GM12878 (cell line): ENCODE measurements around the gene TPH2. TPM values are rescaled to one million over a fixed set of nuclear protein-coding genes. Genes with fewer than 3 reads are reported as not detected.

ENCODE experiments used
- ATAC-seq: fragments of 200-7000 bp; cut with Tn5 transposase; 3 replicates; pipeline ENCODE4 v1.9.1; 2020; ENCODE audit warnings: mild to moderate bottlenecking, moderate library complexity
- BruUV-seq: library from RNA; stranded (reverse); fragments of 400-500 nt; replicated peaks from 2 replicates; lab custom pipeline; 2021; lab: Mats Ljungman, UMichigan
- CTCF ChIA-PET: fragments of 300-600 bp; sonication (Branson Sonifier 250); formaldehyde crosslinking; extraction: SDS; loops from one replicate; lab custom pipeline; 2021; ENCODE audit warnings: inconsistent platforms; lab: Yijun Ruan, JAX
- POLR2A ChIA-PET: fragments of 350-600 bp; formaldehyde crosslinking; extraction: SDS; loops from one replicate; lab custom pipeline; 2021; ENCODE audit warnings: inconsistent platforms; lab: Charles Lee
- RAD21 ChIA-PET: fragments of 300-600 bp; sonication (Branson Sonifier 250); formaldehyde crosslinking; loops from one replicate; lab custom pipeline; 2023; ENCODE audit warnings: antibody characterized with exemption; ENCODE audit not compliant: unreplicated experiment; lab: Charles Lee
- SMC1A ChIA-PET: fragments of 300-600 bp; sonication (Branson Sonifier 250); formaldehyde crosslinking; loops from one replicate; lab custom pipeline; 2023; ENCODE audit not compliant: unreplicated experiment, uncharacterized antibody; lab: Charles Lee
- DNase-seq: peaks from one replicate; pipeline ENCODE4 v3.0.0-alpha.2; 2011; ENCODE audit warnings: low read depth, low spot score
- FAIRE-seq: peaks from 3 replicates; lab custom pipeline; 2011; peaks lifted over from hg19 to GRCh38; lab: Jason Lieb, UNC
- H2AFZ ChIP-seq: 2 replicates; pipeline ENCODE4 v1.6.0; 2011; ENCODE audit warnings: low read depth, low read length, control low read depth; ENCODE audit not compliant: control insufficient read depth
- H3K27ac ChIP-seq: 2 replicates; pipeline ENCODE4 v1.5.1; 2011; ENCODE audit warnings: control low read depth; ENCODE audit not compliant: control insufficient read depth, insufficient read depth
- H3K27me3 ChIP-seq, 2 experiments: replicated peaks in 1 of 2; 2 replicates each; pipeline versions ENCODE4 v1.6.0 to v1.6.1; 2011; ENCODE audit warnings: low read length in 1 of 2; ENCODE audit not compliant: control insufficient read depth in 2 of 2, insufficient read depth in 2 of 2
- H3K36me3 ChIP-seq, 2 experiments: 2 replicates each; pipeline ENCODE4 v1.5.1; 2011; ENCODE audit warnings: low read length in 1 of 2; ENCODE audit not compliant: control insufficient read depth in 2 of 2, insufficient read depth in 2 of 2
- H3K4me1 ChIP-seq: 2 replicates; pipeline ENCODE4 v1.6.1; 2011; ENCODE audit warnings: mild to moderate bottlenecking, low read length, moderate library complexity, mixed read lengths; ENCODE audit not compliant: control insufficient read depth, insufficient read depth
- H3K4me2 ChIP-seq: 2 replicates; pipeline ENCODE4 v1.6.0; 2011; ENCODE audit warnings: control low read depth; ENCODE audit not compliant: control insufficient read depth, insufficient read depth
- H3K4me3 ChIP-seq: fragments of 200-600 bp; sonication (generic); 2 replicates; pipeline ENCODE4 v1.5.1; 2016
- H3K79me2 ChIP-seq: 2 replicates; pipeline ENCODE4 v1.6.0; 2011; ENCODE audit warnings: low read length; ENCODE audit not compliant: control insufficient read depth, insufficient read depth
- H3K9ac ChIP-seq: 2 replicates; pipeline ENCODE4 v1.8.0; 2011; ENCODE audit warnings: low read length, control low read depth, mixed read lengths; ENCODE audit not compliant: control insufficient read depth, insufficient read depth
- H3K9me3 ChIP-seq: replicated peaks from 3 replicates; pipeline ENCODE4 v1.5.1; 2011; ENCODE audit warnings: mild to moderate bottlenecking, low read length; ENCODE audit not compliant: control insufficient read depth, insufficient read depth
- H4K20me1 ChIP-seq: 2 replicates; pipeline ENCODE4 v1.6.0; 2011; ENCODE audit not compliant: control insufficient read depth, insufficient read depth
- BCL3 ChIP-seq: IDR thresholded peaks from 2 replicates; pipeline ENCODE4 v1.6.1; 2011; ENCODE audit warnings: borderline replicate concordance, low read depth, mild to moderate bottlenecking, moderate library complexity, low read length; ENCODE audit not compliant: insufficient read depth, poor library complexity, severe bottlenecking
- CHD1 ChIP-seq: IDR thresholded peaks from 2 replicates; pipeline ENCODE4 v1.6.1; 2012; ENCODE audit warnings: low read depth, low read length, improper control_type of control experiment
- NR2F1 ChIP-seq: fragments of 450-650 bp; conservative IDR thresholded peaks from 2 replicates; pipeline ENCODE4 v1.6.1; 2017; ENCODE audit warnings: mild to moderate bottlenecking
- ZSCAN29 ChIP-seq: fragments of 450-650 bp; IDR thresholded peaks from 2 replicates; pipeline ENCODE4 v1.6.1; 2017; ENCODE audit warnings: mild to moderate bottlenecking, moderate library complexity
- WGBS: methylation state at CpG from one replicate; pipeline ENCODE4 v1.1.6; 2016; ENCODE audit warnings: low lambda C conversion rate; ENCODE audit not compliant: insufficient replicate concordance, insufficient coverage; ENCODE audit errors: missing lambda C conversion rate; 5-methylcytosine and 5-hydroxymethylcytosine counted together
- in situ Hi-C: fragments of 300-500 bp; cut with MboI; formaldehyde crosslinking; loops from 9 replicates; pipeline ENCODE4 v1.14.3; 2018; ENCODE audit warnings: mixed read lengths
- intact Hi-C: fragments of 100-400 bp; cut with micrococcal nuclease; formaldehyde crosslinking; loops from one replicate; pipeline ENCODE4 v1.14.2; 2022; ENCODE audit not compliant: unreplicated experiment
- polyA plus RNA-seq, 11 experiments: library from polyadenylated mRNA; depleted of rRNA in 4 of 11; unstranded in 6 of 11; stranded (reverse) in 5 of 11; fragments of >200 nt; fragmentation: Nextera tagmentation in 4 of 11; fragmentation: Illumina TruSeq in 1 of 11; extraction: Ambion mirVana in 4 of 11; extraction: Trizol in 1 of 11; gene quantifications; 1 replicate in 1 of 11; 2 replicates in 10 of 11; pipeline versions ENCODE4 v1.2.1 to v1.2.3, GENCODE V29; 2011 to 2016; ENCODE audit warnings: inconsistent platforms in 2 of 11, missing spikeins in 2 of 11, low read depth in 1 of 11
- total RNA-seq, 4 experiments: library from RNA; depleted of rRNA in 3 of 4; stranded (reverse); fragments of >200 nt in 3 of 4; fragmentation: Illumina TruSeq in 1 of 4; extraction: Trizol in 1 of 4; gene quantifications; 2 replicates each; pipeline versions ENCODE4 v1.2.1 to v1.2.3, GENCODE V29; 2013 to 2021
- TF ChIP-seq, protein P1 (sequence below): fragments of 450-650 bp; IDR thresholded peaks from 2 replicates; pipeline ENCODE4 v1.6.1; 2017; ENCODE audit warnings: mild to moderate bottlenecking, moderate library complexity
- TF ChIP-seq, protein P2 (sequence below): fragments of 450-650 bp; IDR thresholded peaks from 2 replicates; pipeline ENCODE4 v1.6.1; 2018; ENCODE audit warnings: borderline replicate concordance, mild to moderate bottlenecking; ENCODE audit not compliant: partially characterized antibody
- TF ChIP-seq, protein P3 (sequence below): fragments of 450-650 bp; formaldehyde crosslinking; IDR thresholded peaks from 2 replicates; pipeline ENCODE4 v1.4.0; 2020; ENCODE audit warnings: mild to moderate bottlenecking, moderate library complexity

TPH2 gene
- total and polyA plus RNA-seq, 10 of the 15 experiments (the other 5 are each of a cell fraction or from before 2014, with no cell fraction given), result not detected

DNA sequence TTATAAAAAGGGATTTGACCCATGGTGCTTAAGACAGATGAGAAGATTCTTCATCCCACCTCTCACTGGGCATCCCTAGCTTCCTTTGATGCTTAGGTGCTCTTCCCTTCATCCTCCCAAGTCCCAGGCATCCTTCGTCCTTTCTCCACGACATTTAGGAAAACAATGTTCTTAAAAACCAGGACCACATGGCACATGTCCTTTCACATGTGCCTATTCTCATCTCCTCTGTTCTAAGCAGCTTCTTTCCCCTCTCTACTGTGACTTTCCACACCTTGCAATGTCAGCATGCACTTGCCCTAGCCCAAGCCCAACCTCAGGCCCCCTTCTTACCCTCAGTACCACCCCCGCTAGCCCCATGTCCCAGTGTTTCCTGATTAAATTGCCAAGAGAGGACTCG is 12.2 kb downstream of the TPH2 start:
- in situ Hi-C loops, result no loop called here
- CTCF ChIA-PET, result interaction anchor here (1.1 to 1.8 kb wide), 2 partner anchors 12 to 13 kb away, joined by 4 read pairs; no protein-coding TSS in a partner anchor
- 2% methylated on average over 4 of the region's 4 CpGs for WGBS

More for the DNA sequence above, 12.2 kb downstream of the TPH2 start:
- FAIRE-seq (no peak), DNase-seq (no peak), ATAC-seq (no peak)
- Histone ChIP-seq H3K27me3 (no peaks in the 10 kb centered on the region), H3K9me3 (no peaks in the 10 kb centered on the region), H4K20me1 (no peaks in the 10 kb centered on the region; the same call in 1 of the 2 replicates), H3K79me2 (no peaks in the 10 kb centered on the region), H3K4me1 (no peaks in the 10 kb centered on the region), H3K4me2 (no peak overlapping the region), H3K4me3 (no peak overlapping the region), H3K9ac (no peak overlapping the region), H2AFZ (no peak overlapping the region), H3K36me3 (no peaks in the 10 kb centered on the region), H3K27ac (no peak overlapping the region)
- ChIA-PET POLR2A (no interaction called here), RAD21 (no interaction called here), SMC1A (interaction anchor here (0.7 kb wide), 1 partner anchor 83 kb away, joined by 3 read pairs; no protein-coding TSS in a partner anchor)
- BruUV-seq, result no TSS peak
- intact Hi-C loops, result no loop called here
- TF ChIP-seq CHD1 (no peak), BCL3 (no peak), NR2F1 (no peak), ZSCAN29 (no peak)
- TF ChIP-seq, protein P1, sequence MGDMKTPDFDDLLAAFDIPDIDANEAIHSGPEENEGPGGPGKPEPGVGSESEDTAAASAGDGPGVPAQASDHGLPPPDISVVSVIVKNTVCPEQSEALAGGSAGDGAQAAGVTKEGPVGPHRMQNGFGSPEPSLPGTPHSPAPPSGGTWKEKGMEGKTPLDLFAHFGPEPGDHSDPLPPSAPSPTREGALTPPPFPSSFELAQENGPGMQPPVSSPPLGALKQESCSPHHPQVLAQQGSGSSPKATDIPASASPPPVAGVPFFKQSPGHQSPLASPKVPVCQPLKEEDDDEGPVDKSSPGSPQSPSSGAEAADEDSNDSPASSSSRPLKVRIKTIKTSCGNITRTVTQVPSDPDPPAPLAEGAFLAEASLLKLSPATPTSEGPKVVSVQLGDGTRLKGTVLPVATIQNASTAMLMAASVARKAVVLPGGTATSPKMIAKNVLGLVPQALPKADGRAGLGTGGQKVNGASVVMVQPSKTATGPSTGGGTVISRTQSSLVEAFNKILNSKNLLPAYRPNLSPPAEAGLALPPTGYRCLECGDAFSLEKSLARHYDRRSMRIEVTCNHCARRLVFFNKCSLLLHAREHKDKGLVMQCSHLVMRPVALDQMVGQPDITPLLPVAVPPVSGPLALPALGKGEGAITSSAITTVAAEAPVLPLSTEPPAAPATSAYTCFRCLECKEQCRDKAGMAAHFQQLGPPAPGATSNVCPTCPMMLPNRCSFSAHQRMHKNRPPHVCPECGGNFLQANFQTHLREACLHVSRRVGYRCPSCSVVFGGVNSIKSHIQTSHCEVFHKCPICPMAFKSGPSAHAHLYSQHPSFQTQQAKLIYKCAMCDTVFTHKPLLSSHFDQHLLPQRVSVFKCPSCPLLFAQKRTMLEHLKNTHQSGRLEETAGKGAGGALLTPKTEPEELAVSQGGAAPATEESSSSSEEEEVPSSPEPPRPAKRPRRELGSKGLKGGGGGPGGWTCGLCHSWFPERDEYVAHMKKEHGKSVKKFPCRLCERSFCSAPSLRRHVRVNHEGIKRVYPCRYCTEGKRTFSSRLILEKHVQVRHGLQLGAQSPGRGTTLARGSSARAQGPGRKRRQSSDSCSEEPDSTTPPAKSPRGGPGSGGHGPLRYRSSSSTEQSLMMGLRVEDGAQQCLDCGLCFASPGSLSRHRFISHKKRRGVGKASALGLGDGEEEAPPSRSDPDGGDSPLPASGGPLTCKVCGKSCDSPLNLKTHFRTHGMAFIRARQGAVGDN, result no peak
- TF ChIP-seq, protein P2, sequence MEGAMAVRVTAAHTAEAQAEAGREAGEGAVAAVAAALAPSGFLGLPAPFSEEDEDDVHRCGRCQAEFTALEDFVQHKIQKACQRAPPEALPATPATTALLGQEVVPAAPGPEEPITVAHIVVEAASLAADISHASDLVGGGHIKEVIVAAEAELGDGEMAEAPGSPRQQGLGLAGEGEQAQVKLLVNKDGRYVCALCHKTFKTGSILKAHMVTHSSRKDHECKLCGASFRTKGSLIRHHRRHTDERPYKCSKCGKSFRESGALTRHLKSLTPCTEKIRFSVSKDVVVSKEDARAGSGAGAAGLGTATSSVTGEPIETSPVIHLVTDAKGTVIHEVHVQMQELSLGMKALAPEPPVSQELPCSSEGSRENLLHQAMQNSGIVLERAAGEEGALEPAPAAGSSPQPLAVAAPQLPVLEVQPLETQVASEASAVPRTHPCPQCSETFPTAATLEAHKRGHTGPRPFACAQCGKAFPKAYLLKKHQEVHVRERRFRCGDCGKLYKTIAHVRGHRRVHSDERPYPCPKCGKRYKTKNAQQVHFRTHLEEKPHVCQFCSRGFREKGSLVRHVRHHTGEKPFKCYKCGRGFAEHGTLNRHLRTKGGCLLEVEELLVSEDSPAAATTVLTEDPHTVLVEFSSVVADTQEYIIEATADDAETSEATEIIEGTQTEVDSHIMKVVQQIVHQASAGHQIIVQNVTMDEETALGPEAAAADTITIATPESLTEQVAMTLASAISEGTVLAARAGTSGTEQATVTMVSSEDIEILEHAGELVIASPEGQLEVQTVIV, result no peak
- TF ChIP-seq, protein P3, sequence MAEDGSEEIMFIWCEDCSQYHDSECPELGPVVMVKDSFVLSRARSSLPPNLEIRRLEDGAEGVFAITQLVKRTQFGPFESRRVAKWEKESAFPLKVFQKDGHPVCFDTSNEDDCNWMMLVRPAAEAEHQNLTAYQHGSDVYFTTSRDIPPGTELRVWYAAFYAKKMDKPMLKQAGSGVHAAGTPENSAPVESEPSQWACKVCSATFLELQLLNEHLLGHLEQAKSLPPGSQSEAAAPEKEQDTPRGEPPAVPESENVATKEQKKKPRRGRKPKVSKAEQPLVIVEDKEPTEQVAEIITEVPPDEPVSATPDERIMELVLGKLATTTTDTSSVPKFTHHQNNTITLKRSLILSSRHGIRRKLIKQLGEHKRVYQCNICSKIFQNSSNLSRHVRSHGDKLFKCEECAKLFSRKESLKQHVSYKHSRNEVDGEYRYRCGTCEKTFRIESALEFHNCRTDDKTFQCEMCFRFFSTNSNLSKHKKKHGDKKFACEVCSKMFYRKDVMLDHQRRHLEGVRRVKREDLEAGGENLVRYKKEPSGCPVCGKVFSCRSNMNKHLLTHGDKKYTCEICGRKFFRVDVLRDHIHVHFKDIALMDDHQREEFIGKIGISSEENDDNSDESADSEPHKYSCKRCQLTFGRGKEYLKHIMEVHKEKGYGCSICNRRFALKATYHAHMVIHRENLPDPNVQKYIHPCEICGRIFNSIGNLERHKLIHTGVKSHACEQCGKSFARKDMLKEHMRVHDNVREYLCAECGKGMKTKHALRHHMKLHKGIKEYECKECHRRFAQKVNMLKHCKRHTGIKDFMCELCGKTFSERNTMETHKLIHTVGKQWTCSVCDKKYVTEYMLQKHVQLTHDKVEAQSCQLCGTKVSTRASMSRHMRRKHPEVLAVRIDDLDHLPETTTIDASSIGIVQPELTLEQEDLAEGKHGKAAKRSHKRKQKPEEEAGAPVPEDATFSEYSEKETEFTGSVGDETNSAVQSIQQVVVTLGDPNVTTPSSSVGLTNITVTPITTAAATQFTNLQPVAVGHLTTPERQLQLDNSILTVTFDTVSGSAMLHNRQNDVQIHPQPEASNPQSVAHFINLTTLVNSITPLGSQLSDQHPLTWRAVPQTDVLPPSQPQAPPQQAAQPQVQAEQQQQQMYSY, result no peak
- TF ChIP-seq, all 136 proteins: peak for 0
